Duodenal mucosa (tissue), 2 donors: ENCODE data around the gene ZNF362.
A peak's percentile ranks its signal among the peaks of the same experiment; 100 is the strongest.

Experiments
- H3K27ac ChIP-seq: one replicate; pipeline ENCODE4 v1.7.0; 2013; ENCODE audit warnings: low read depth, low read length
- H3K27me3 ChIP-seq, 2 donors: one replicate each; pipeline ENCODE4 v1.7.0; 2013; ENCODE audit warnings: low read length in 2 of 2, control low read depth in 1 of 2; ENCODE audit not compliant: insufficient read depth in 2 of 2, control insufficient read depth in 1 of 2
- H3K36me3 ChIP-seq, 2 donors: one replicate each; pipeline ENCODE4 v1.7.0; 2013; ENCODE audit warnings: low read length in 2 of 2, control low read depth in 1 of 2; ENCODE audit not compliant: insufficient read depth in 2 of 2, control insufficient read depth in 1 of 2
- H3K4me1 ChIP-seq, 2 donors: one replicate each; pipeline ENCODE4 v1.7.0; 2013; ENCODE audit warnings: low read length in 2 of 2, control low read depth in 1 of 2; ENCODE audit not compliant: insufficient read depth in 2 of 2, control insufficient read depth in 1 of 2
- H3K4me3 ChIP-seq, 2 donors: one replicate each; pipeline ENCODE4 v1.7.0; 2013; ENCODE audit warnings: low read length in 2 of 2, low read depth in 1 of 2
- H3K9ac ChIP-seq, 2 donors: one replicate each; pipeline ENCODE4 v1.7.0; 2013; ENCODE audit warnings: low read length in 2 of 2, low read depth in 1 of 2
- H3K9me3 ChIP-seq, 2 donors: one replicate each; pipeline ENCODE4 v1.7.0; 2013; ENCODE audit warnings: low read length in 2 of 2, control low read depth in 1 of 2; ENCODE audit not compliant: control insufficient read depth in 1 of 2

ZNF362 gene

GRCh38 chr1:33256471-33257206, at the start of gene ZNF362:
ZNF362 (plus strand) TSS chr1:33256492; CDS start chr1:33270575, 14,083 bp downstream.
- H3K27me3 ChIP-seq: no peaks in the 10 kb centered on the region
- peaks cover 30 to 41% of the 10 kb centered on the region in 2 donors for H3K4me1 ChIP-seq
- H3K27ac ChIP-seq: peak within 1 kb of the TSS; percentile 77
- H3K9ac ChIP-seq: peak within 1 kb of the TSS; percentile 74 to 81
- no peaks in the 10 kb centered on the region for H3K9me3 ChIP-seq
- H3K4me3 ChIP-seq: peak within 1 kb of the TSS; percentile 86
- H3K36me3 ChIP-seq: no peaks in the 10 kb centered on the region

DNA sequence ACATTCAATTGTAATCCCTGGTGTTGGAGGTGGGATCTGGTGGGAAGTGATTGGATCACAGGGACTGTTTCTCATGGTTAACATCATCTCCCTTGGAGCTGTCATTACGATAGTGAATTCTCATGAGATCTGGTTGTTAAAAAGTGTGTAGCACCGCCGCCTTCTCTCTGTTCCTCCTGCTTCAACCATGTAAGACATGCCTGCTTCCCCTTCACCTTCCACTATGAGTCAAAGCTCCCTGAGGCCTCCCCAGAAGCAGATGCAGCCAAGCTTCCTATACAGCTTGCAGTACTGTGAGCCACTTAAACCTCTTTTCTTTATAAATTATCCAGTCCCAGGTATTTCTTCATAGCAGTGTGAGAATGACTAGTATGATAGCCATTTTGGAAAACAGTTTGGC, 44.3 kb upstream of the ZNF362 start:
- no peaks in the 10 kb centered on the region for H3K4me1 ChIP-seq
- no peak overlapping the region for H3K4me3 ChIP-seq
- no peaks in the 10 kb centered on the region for H3K27me3 ChIP-seq
- no peak overlapping the region for H3K27ac ChIP-seq
- H3K9me3 ChIP-seq: no peaks in the 10 kb centered on the region
- H3K9ac ChIP-seq: no peak overlapping the region
- H3K36me3 ChIP-seq: no peaks in the 10 kb centered on the region

- H3K9me3 ChIP-seq: peaks cover 0 to 9% of the 10 kb centered on the region in 2 donors
- H3K36me3 ChIP-seq: no peaks in the 10 kb centered on the region
- no peak overlapping the region for H3K4me3 ChIP-seq
- no peak overlapping the region for H3K27ac ChIP-seq
- H3K9ac ChIP-seq: no peak overlapping the region
- peaks cover 8 to 9% of the 10 kb centered on the region in 2 donors for H3K4me1 ChIP-seq
- H3K27me3 ChIP-seq: no peaks in the 10 kb centered on the region
These were observed 36.2 kb upstream of the ZNF362 start for GRCh38 chr1:33219886-33220661.

- Histone ChIP-seq H3K9ac (no peak overlapping the region), H3K4me1 (peaks cover 8 to 9% of the 10 kb centered on the region in 2 donors), H3K4me3 (no peak overlapping the region), H3K9me3 (peaks cover 0 to 9% of the 10 kb centered on the region in 2 donors), H3K36me3 (no peaks in the 10 kb centered on the region), H3K27ac (no peak overlapping the region), H3K27me3 (no peaks in the 10 kb centered on the region)
These were observed 35.5 kb upstream of the ZNF362 start for GRCh38 chr1:33220676-33221384.

GRCh38 chr1:33221385-33221758, 34.9 kb upstream of the ZNF362 start:
- H3K9me3 ChIP-seq: peaks cover 0 to 9% of the 10 kb centered on the region in 2 donors
- no peaks in the 10 kb centered on the region for H3K27me3 ChIP-seq
- H3K36me3 ChIP-seq: no peaks in the 10 kb centered on the region
- peaks cover 8 to 9% of the 10 kb centered on the region in 2 donors for H3K4me1 ChIP-seq
- H3K27ac ChIP-seq: no peak overlapping the region
- H3K4me3 ChIP-seq: no peak overlapping the region
- H3K9ac ChIP-seq: no peak overlapping the region

GRCh38 chr1:33222381-33222780, 33.9 kb upstream of the ZNF362 start:
- Histone ChIP-seq H3K9ac (no peak overlapping the region), H3K27me3 (no peaks in the 10 kb centered on the region), H3K4me3 (no peak overlapping the region), H3K4me1 (peaks cover 8 to 9% of the 10 kb centered on the region in 2 donors), H3K27ac (no peak overlapping the region), H3K36me3 (no peaks in the 10 kb centered on the region), H3K9me3 (peaks cover 0 to 9% of the 10 kb centered on the region in 2 donors)

GRCh38 chr1:33224166-33224707, 32.1 kb upstream of the ZNF362 start:
- Histone ChIP-seq H3K36me3 (no peaks in the 10 kb centered on the region), H3K9ac (no peak overlapping the region), H3K9me3 (peaks cover 0 to 9% of the 10 kb centered on the region in 2 donors), H3K27me3 (no peaks in the 10 kb centered on the region), H3K4me1 (peaks cover 8 to 9% of the 10 kb centered on the region in 2 donors), H3K4me3 (no peak overlapping the region), H3K27ac (no peak overlapping the region)

GRCh38 chr1:33225586-33225985, 30.7 kb upstream of the ZNF362 start:
- Histone ChIP-seq H3K27ac (no peak overlapping the region), H3K9ac (no peak overlapping the region), H3K27me3 (peaks cover 0 to 2% of the 10 kb centered on the region in 2 donors), H3K36me3 (no peaks in the 10 kb centered on the region), H3K4me1 (peaks cover 8% of the 10 kb centered on the region in 2 donors), H3K4me3 (no peak overlapping the region), H3K9me3 (peaks cover 0 to 9% of the 10 kb centered on the region in 2 donors)

- H3K4me1 ChIP-seq: no peaks in the 10 kb centered on the region
- peaks cover 0 to 2% of the 10 kb centered on the region in 2 donors for H3K27me3 ChIP-seq
- no peaks in the 10 kb centered on the region for H3K36me3 ChIP-seq
- peaks cover 0 to 9% of the 10 kb centered on the region in 2 donors for H3K9me3 ChIP-seq
- H3K27ac ChIP-seq: no peak overlapping the region
- H3K9ac ChIP-seq: no peak overlapping the region
- H3K4me3 ChIP-seq: no peak overlapping the region
These were observed 27.3 kb upstream of the ZNF362 start for GRCh38 chr1:33228935-33229487.
